Thyroid gland (tissue), 4 donors: ENCODE measurements around the gene PACSIN1. TPM values are rescaled to one million over a fixed set of nuclear protein-coding genes. Genes with fewer than 3 reads are reported as not detected.

Experiments used
- DNase-seq, 2 donors: peaks; one replicate each; pipeline ENCODE4 v3.0.0-alpha.2; 2019
- H3K27ac ChIP-seq, 3 donors: fragments of 200-600 bp; sonication (generic); 1 replicate in 2 of 3; 2 replicates in 1 of 3; pipeline ENCODE4 v1.5.1; 2016 to 2019; ENCODE audit warnings: mild to moderate bottlenecking in 1 of 3, moderate library complexity in 1 of 3
- H3K27me3 ChIP-seq: fragments of 200-600 bp; sonication (generic); one replicate; pipeline ENCODE4 v1.5.1; 2019
- H3K36me3 ChIP-seq, 2 donors: fragments of 200-600 bp; sonication (generic); one replicate each; pipeline ENCODE4 v1.5.1; 2016 to 2019
- H3K4me1 ChIP-seq, 2 donors: fragments of 200-600 bp; sonication (generic); one replicate each; pipeline ENCODE4 v1.5.1; 2017 to 2019
- H3K4me3 ChIP-seq, 3 donors: fragments of 200-600 bp; sonication (generic); replicated peaks in 1 of 3; 1 replicate in 2 of 3; 2 replicates in 1 of 3; pipeline ENCODE4 v1.5.1; 2016; ENCODE audit warnings: mild to moderate bottlenecking in 1 of 3
- H3K9me3 ChIP-seq: fragments of 200-600 bp; sonication (generic); one replicate; pipeline ENCODE4 v1.5.1; 2017
- POLR2A ChIP-seq, 2 donors: fragments of 450-650 bp; IDR thresholded peaks; one replicate each; pipeline ENCODE4 v1.6.1; 2017; ENCODE audit warnings: antibody characterized with exemption in 2 of 2, mild to moderate bottlenecking in 2 of 2, moderate library complexity in 1 of 2
- WGBS, 2 donors: methylation state at CpG; one replicate each; pipeline ENCODE4 v1.1.5; 2017; 5-methylcytosine and 5-hydroxymethylcytosine counted together
- intact Hi-C: fragments of 100-400 bp; cut with DNase I; formaldehyde crosslinking; loops from one replicate; pipeline ENCODE4 v1.15.1; 2023
- total RNA-seq, 4 donors: library from RNA; depleted of rRNA; stranded (reverse); fragments of >200 nt; gene quantifications; one replicate each; pipeline ENCODE4 v1.2.3, GENCODE V29; 2016
- TF ChIP-seq, protein P1 (sequence below), 6 experiments: fragments of 200-600 bp in 3 of 6; fragments of 450-650 bp in 3 of 6; sonication (generic) in 3 of 6; IDR thresholded peaks; one replicate each; pipeline ENCODE4 v1.5.1; 2016 to 2019; ENCODE audit warnings: antibody characterized with exemption in 6 of 6, mild to moderate bottlenecking in 2 of 6, inconsistent platforms in 1 of 6, moderate library complexity in 1 of 6

The PACSIN1 gene
- total RNA-seq, 4 donors from 2014 or later = 0.11 TPM; not detected in 3

DNA sequence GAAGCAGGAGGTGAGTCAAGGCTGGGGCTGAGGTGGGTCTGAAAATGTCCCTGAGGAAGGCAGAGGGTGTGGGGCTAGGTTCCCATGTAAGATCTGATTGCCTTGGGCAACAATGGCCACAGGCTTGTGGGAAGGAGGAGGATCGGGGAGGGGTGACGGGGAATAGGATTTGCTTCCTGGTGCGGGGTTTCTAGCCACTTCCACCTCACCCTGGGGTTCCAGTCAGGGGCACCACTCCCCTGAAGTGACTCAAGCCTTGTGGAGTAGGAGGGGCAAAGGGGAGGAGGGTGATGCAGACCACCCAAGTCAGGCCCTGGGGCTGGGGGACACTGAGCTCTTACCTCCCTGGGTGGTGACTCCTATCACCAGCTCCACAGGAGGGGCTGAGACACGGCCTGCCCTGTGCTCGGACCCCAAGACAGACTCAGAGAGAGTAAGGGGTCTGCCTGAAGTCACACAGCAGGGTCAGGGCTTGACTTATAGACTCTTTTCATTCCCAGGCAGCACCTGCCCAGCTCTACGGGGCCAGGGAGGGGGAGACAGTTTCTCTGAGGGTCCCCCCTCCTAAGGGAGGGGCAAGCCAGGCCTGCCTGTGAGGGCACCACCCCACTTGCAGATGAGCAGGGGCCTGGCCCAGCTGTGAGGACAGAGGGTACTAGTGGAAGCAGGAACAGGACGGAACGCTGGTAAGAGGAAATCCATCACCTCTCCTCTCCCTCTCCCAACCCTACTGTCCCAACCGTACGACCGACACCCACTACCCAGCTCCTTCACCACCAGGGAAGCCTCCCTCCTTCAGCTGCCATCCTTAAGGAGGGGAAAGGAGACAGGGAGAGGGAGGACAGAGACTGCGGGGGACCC, 102.7 kb downstream of the PACSIN1 start:
- Histone ChIP-seq H3K27ac (no peak overlapping the region), H3K36me3 (no peaks in the 10 kb centered on the region), H3K27me3 (no peaks in the 10 kb centered on the region), H3K4me3 (no peak overlapping the region), H3K4me1 (no peaks in the 10 kb centered on the region), H3K9me3 (no peaks in the 10 kb centered on the region)
- intact Hi-C loops = no loop called here
- DNase-seq = no peak
- TF ChIP-seq, protein P1, sequence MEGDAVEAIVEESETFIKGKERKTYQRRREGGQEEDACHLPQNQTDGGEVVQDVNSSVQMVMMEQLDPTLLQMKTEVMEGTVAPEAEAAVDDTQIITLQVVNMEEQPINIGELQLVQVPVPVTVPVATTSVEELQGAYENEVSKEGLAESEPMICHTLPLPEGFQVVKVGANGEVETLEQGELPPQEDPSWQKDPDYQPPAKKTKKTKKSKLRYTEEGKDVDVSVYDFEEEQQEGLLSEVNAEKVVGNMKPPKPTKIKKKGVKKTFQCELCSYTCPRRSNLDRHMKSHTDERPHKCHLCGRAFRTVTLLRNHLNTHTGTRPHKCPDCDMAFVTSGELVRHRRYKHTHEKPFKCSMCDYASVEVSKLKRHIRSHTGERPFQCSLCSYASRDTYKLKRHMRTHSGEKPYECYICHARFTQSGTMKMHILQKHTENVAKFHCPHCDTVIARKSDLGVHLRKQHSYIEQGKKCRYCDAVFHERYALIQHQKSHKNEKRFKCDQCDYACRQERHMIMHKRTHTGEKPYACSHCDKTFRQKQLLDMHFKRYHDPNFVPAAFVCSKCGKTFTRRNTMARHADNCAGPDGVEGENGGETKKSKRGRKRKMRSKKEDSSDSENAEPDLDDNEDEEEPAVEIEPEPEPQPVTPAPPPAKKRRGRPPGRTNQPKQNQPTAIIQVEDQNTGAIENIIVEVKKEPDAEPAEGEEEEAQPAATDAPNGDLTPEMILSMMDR (IDR thresholded peaks at IDR 0.05) = no peak
- TF ChIP-seq POLR2A (IDR thresholded peaks at IDR 0.05) = no peak
- WGBS, 2 donors = 57 to 58% methylated on average over 12 of the region's 12 CpGs

DNA sequence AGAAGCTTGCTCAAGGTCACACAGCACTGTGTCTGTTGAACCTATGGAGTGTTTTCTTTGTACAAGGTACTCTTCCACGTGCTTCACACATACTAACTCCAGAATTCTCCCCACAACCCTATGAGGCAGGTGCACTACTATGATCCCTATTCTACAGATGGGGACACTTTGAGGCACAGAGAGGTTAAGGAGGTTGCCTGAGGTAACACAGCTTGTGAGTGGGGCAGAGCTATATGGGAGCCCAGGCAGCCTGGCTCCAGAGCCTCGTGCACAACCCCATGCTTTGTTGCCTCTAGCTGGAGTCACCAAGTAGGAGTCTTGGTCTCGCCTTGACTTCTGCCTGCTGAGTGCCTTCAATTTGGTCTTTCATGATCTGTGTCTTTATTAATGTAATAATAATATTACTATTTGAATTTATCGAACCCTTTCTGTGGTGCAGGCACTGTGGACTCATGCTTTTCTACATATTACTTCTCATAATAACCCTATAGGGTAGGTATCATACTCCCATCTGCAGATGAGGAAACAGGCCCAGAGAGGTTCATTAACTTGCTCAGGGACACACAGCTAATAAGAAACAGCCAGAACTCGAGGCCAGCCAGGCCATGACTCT, 103.6 kb downstream of the PACSIN1 start:
- TF ChIP-seq POLR2A (IDR thresholded peaks at IDR 0.05) = no peak
- TF ChIP-seq, protein P1 (IDR thresholded peaks at IDR 0.05) = no peak
- H3K36me3 ChIP-seq = no peaks in the 10 kb centered on the region
- H3K4me1 ChIP-seq = no peaks in the 10 kb centered on the region
- no peak overlapping the region for H3K27ac ChIP-seq
- DNase-seq = no peak
- WGBS, 2 donors = 76 to 78% methylated on average over 5 of the region's 5 CpGs
- no peaks in the 10 kb centered on the region for H3K9me3 ChIP-seq
- intact Hi-C loops = no loop called here
- no peak overlapping the region for H3K4me3 ChIP-seq
- H3K27me3 ChIP-seq = no peaks in the 10 kb centered on the region

DNA sequence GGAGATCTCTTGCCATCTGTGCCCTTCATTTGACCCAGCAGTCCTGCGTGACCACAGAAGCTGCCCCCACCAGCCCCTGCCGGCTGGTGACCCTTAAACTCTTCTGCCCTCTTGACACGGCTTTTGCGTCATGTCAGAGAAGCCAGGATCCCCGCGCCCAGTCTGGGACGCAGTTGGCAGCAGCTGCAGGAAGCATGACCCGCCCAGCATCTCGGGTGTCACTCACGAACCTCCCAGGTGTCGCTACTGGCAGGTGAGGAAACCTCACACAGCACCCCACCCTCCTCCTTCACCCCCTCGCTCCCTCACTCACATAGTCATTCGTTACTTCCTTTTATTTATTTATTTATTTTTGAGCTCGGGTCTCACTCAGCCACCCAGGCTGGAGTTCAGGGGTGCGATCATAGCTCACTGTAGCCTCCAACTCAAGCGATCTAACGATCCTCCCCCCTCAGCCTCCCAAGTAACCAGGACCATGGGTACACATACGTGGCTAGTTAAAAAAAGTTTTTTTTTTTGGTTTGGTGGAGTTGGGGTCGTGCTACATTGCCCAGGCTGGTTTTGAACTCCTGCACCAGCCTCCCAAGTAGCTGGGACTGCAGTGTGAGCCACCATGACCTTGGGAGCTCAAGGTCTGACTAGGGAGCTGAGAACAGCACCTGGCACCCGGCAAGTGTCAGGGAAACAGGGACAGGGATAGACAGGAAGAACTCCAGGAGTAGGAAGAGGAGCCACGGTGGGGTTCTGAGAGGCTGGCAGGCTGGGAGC, 104.4 kb downstream of the PACSIN1 start:
- Histone ChIP-seq H3K4me1 (no peaks in the 10 kb centered on the region), H3K27me3 (no peaks in the 10 kb centered on the region), H3K9me3 (no peaks in the 10 kb centered on the region), H3K36me3 (no peaks in the 10 kb centered on the region), H3K4me3 (no peak overlapping the region), H3K27ac (no peak overlapping the region)
- 76 to 83% methylated on average over 21 of the region's 21 CpGs for WGBS, 2 donors
- intact Hi-C loops = no loop called here
- no peak for TF ChIP-seq POLR2A (IDR thresholded peaks at IDR 0.05)
- TF ChIP-seq, protein P1 (IDR thresholded peaks at IDR 0.05) = no peak
- DNase-seq = no peak

DNA sequence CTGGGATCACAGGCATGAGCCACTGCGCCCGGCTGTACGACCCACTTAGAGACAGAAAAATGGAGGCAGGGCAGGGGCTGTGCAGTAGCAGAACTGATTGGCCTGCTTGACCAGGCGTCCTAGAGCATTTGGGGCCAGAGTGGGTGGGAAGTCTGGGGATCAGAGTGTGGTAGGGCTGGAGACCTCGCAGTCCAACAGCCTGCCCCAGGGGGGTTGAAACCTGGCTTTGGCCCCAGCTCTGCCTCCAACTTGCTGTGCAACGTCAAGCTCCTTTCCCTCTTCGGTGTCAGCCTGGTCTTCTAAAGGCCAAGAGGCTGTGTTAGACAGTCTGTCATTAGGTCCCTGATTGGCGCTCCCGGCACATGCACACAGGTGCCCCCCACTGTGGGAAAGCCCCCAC, 105.5 kb downstream of the PACSIN1 start:
- H3K27ac ChIP-seq = no peak overlapping the region
- no peaks in the 10 kb centered on the region for H3K36me3 ChIP-seq
- H3K4me3 ChIP-seq = no peak overlapping the region
- H3K27me3 ChIP-seq = no peaks in the 10 kb centered on the region
- WGBS, 2 donors = 65 to 78% methylated on average over 4 to 9 of the region's 9 CpGs
- H3K4me1 ChIP-seq = no peaks in the 10 kb centered on the region
- H3K9me3 ChIP-seq = no peaks in the 10 kb centered on the region
- TF ChIP-seq POLR2A (IDR thresholded peaks at IDR 0.05) = no peak
- TF ChIP-seq, protein P1 (IDR thresholded peaks at IDR 0.05) = no peak
- intact Hi-C loops = no loop called here
- DNase-seq = no peak
